Bronchial epithelial cell (primary cell): Measurements from ENCODE around the gene HCRTR2. TPM values are rescaled to one million over a fixed set of nuclear protein-coding genes. Genes with fewer than 3 reads are reported as not detected.
A peak's percentile ranks its signal among the peaks of the same experiment; 100 is the strongest.
"Not testable (repeated sequence)": the region's sequence is repeated elsewhere in the genome, so short reads cannot be mapped to it uniquely, and the experiment has no call there.

ENCODE experiments used
- DNase-seq: peaks from one replicate; pipeline ENCODE4 v3.0.0-alpha.2; 2010; ENCODE audit warnings: low read depth
- FAIRE-seq: peaks from 2 replicates; lab custom pipeline; 2011; peaks lifted over from hg19 to GRCh38; lab: Jason Lieb, UNC
- H3K27me3 ChIP-seq: 2 replicates; pipeline ENCODE4 v1.5.1; 2011; ENCODE audit warnings: low read length; ENCODE audit not compliant: control insufficient read depth, insufficient read depth
- H3K36me3 ChIP-seq: 2 replicates; pipeline ENCODE4 v1.5.1; 2011; ENCODE audit warnings: low read length; ENCODE audit not compliant: control insufficient read depth, insufficient read depth
- H3K4me3 ChIP-seq: 2 replicates; pipeline ENCODE4 v1.5.1; 2011; ENCODE audit warnings: mild to moderate bottlenecking, low read depth, low read length, control low read depth
- CTCF ChIP-seq: IDR thresholded peaks from 2 replicates; pipeline ENCODE4 v1.5.1; 2011; ENCODE audit warnings: mild to moderate bottlenecking, moderate library complexity, low read length, control low read depth, inconsistent platforms; ENCODE audit not compliant: insufficient read depth, severe bottlenecking
- total RNA-seq: library from RNA; depleted of rRNA; stranded (reverse); fragments of >200 nt; gene quantifications from 2 replicates; pipeline ENCODE4 v1.2.1, GENCODE V29; 2014

Gene HCRTR2
- total RNA-seq, 1 donor from 2014 or later: not detected

- Histone ChIP-seq H3K36me3 (no peaks in the 10 kb centered on the region), H3K4me3 (no peak overlapping the region), H3K27me3 (no peaks in the 10 kb centered on the region)
- DNase-seq: no peak
- TF ChIP-seq CTCF: no peak
- FAIRE-seq: no peak
Measured at GRCh38 chr6:55227862-55228261, 53.5 kb downstream of the HCRTR2 start.

- TF ChIP-seq CTCF: no peak
- DNase-seq (no peak), FAIRE-seq (no peak)
- Histone ChIP-seq H3K27me3 (no peaks in the 10 kb centered on the region), H3K36me3 (no peaks in the 10 kb centered on the region), H3K4me3 (no peak overlapping the region)
Measured at GRCh38 chr6:55239099-55239498, 64.8 kb downstream of the HCRTR2 start.

- TF ChIP-seq CTCF: peak; percentile 14
- H3K4me3 ChIP-seq, H3K27me3 ChIP-seq, FAIRE-seq, H3K36me3 ChIP-seq: not testable (repeated sequence)
- DNase-seq: peak; percentile 40
Measured at GRCh38 chr6:55240975-55241605, 66.8 kb downstream of the HCRTR2 start.

GRCh38 chr6:55250400-55250799, 76.1 kb downstream of the HCRTR2 start:
- DNase-seq: no peak
- FAIRE-seq: no peak
- Histone ChIP-seq H3K4me3 (no peak overlapping the region), H3K36me3 (no peaks in the 10 kb centered on the region), H3K27me3 (no peaks in the 10 kb centered on the region)
- TF ChIP-seq CTCF: no peak

- FAIRE-seq: no peak
- H3K27me3 ChIP-seq: no peaks in the 10 kb centered on the region
Measured at GRCh38 chr6:55255113-55255512, 80.8 kb downstream of the HCRTR2 start.

More at GRCh38 chr6:55255113-55255512, 80.8 kb downstream of the HCRTR2 start:
- H3K4me3 ChIP-seq: no peak overlapping the region
- no peak for TF ChIP-seq CTCF
- H3K36me3 ChIP-seq: no peaks in the 10 kb centered on the region
- no peak for DNase-seq
